GM12891 (cell line): ENCODE results near the gene FUCA1.
A peak's percentile ranks its signal among the peaks of the same experiment; 100 is the strongest.
"Not testable (repeated sequence)": the region's sequence is repeated elsewhere in the genome, so short reads cannot be mapped to it uniquely, and the experiment has no call there.

Experiments
- DNase-seq: peaks from one replicate; pipeline ENCODE4 v3.0.0; 2011; ENCODE audit warnings: low spot score; ENCODE audit not compliant: insufficient read length
- FAIRE-seq: peaks from 2 replicates; lab custom pipeline; 2011; peaks lifted over from hg19 to GRCh38; lab: Jason Lieb, UNC
- PAX5 ChIP-seq: IDR thresholded peaks from 2 replicates; pipeline ENCODE4 v1.6.1; 2011; ENCODE audit warnings: low read length, moderate library complexity, mild to moderate bottlenecking; ENCODE audit not compliant: insufficient read depth, severe bottlenecking
- POLR2A ChIP-seq: IDR thresholded peaks from 2 replicates; pipeline ENCODE4 v1.6.1; 2011; ENCODE audit warnings: low read depth, low read length, control low read depth
- POLR2AphosphoS5 ChIP-seq: IDR thresholded peaks from 2 replicates; pipeline ENCODE4 v1.6.1; 2011; ENCODE audit warnings: low read depth, low read length, control low read depth
- POU2F2 ChIP-seq: IDR thresholded peaks from 2 replicates; pipeline ENCODE4 v1.6.1; 2011; ENCODE audit warnings: low read depth, mild to moderate bottlenecking, control low read depth, low read length, moderate library complexity
- SPI1 ChIP-seq: IDR thresholded peaks from 2 replicates; pipeline ENCODE4 v1.6.1; 2011; ENCODE audit warnings: low read depth, low read length, control low read depth
- TAF1 ChIP-seq: IDR thresholded peaks from 2 replicates; pipeline ENCODE4 v1.6.1; 2011; ENCODE audit warnings: low read depth, low read length, control low read depth

FUCA1 gene

GRCh38 chr1:23908453-23909341 lies 40.6 kb upstream of the FUCA1 start:
- FAIRE-seq = peak; percentile 96
- TF ChIP-seq POLR2A = peak; percentile 46
- TF ChIP-seq TAF1 = peak; percentile 17; the same call in 1 of the 2 replicates
- TF ChIP-seq PAX5 = no peak
- TF ChIP-seq POU2F2 = no peak
- peak; percentile 49; the same call in 1 of the 2 replicates for TF ChIP-seq SPI1
- DNase-seq = no peak

GRCh38 chr1:23906731-23907130 lies 38.6 kb upstream of the FUCA1 start:
- FAIRE-seq = peak; percentile 65
- TF ChIP-seq POLR2AphosphoS5 = no peak
- TF ChIP-seq POU2F2 = no peak
- no peak for TF ChIP-seq PAX5
- TF ChIP-seq SPI1 = no peak
- no peak for TF ChIP-seq POLR2A
- DNase-seq = no peak

- TF ChIP-seq POLR2A (no peak), SPI1 (peak; percentile 28; the same call in 1 of the 2 replicates)
- FAIRE-seq = no peak
- DNase-seq = no peak
Measured at GRCh38 chr1:23905461-23906025, 37.5 kb upstream of the FUCA1 start.

GRCh38 chr1:23904748-23905357 lies 36.8 kb upstream of the FUCA1 start:
- DNase-seq (no peak), FAIRE-seq (peak; percentile 89)
- TF ChIP-seq POLR2A (0 out of 2 replicates have a peak, but pooled peaks have one; percentile 17), SPI1 (no peak)

GRCh38 chr1:23903754-23904153 lies 35.7 kb upstream of the FUCA1 start:
- FAIRE-seq (peak; percentile 69), DNase-seq (no peak)
- TF ChIP-seq SPI1 = no peak
- TF ChIP-seq POU2F2 = no peak
- no peak for TF ChIP-seq TAF1
- no peak for TF ChIP-seq POLR2AphosphoS5
- no peak for TF ChIP-seq PAX5
- no peak for TF ChIP-seq POLR2A

GRCh38 chr1:23902321-23903278 lies 34.5 kb upstream of the FUCA1 start:
- FAIRE-seq = peak; percentile 65
- DNase-seq = no peak
- TF ChIP-seq SPI1 (no peak), POU2F2 (no peak), TAF1 (no peak), POLR2AphosphoS5 (no peak), POLR2A (no peak), PAX5 (no peak)

- FAIRE-seq, DNase-seq: not testable (repeated sequence)
Measured at GRCh38 chr1:23900017-23900416, 31.9 kb upstream of the FUCA1 start.

- peak; percentile 82 for FAIRE-seq
- TF ChIP-seq POU2F2 (no peak), POLR2A (no peak), SPI1 (no peak), PAX5 (no peak), TAF1 (no peak), POLR2AphosphoS5 (no peak)
- DNase-seq = no peak
Measured at GRCh38 chr1:23899070-23899469, 31.0 kb upstream of the FUCA1 start.

- no peak for TF ChIP-seq POLR2A
- TF ChIP-seq POLR2AphosphoS5 = no peak
- no peak for TF ChIP-seq PAX5
- no peak for TF ChIP-seq TAF1
- no peak for TF ChIP-seq POU2F2
- no peak for TF ChIP-seq SPI1
- FAIRE-seq (peak; percentile 72), DNase-seq (no peak)
Measured at GRCh38 chr1:23897083-23897482, 29.0 kb upstream of the FUCA1 start.

- TF ChIP-seq PAX5 = no peak
- no peak for TF ChIP-seq POU2F2
- TF ChIP-seq POLR2AphosphoS5 = no peak
- DNase-seq = no peak
- peak; percentile 69 for FAIRE-seq
Measured at GRCh38 chr1:23896491-23896890, 28.4 kb upstream of the FUCA1 start.
